ENCODE results near the gene TRIM31.
A peak's percentile ranks its signal among the peaks of the same experiment; 100 is the strongest.

DNA sequence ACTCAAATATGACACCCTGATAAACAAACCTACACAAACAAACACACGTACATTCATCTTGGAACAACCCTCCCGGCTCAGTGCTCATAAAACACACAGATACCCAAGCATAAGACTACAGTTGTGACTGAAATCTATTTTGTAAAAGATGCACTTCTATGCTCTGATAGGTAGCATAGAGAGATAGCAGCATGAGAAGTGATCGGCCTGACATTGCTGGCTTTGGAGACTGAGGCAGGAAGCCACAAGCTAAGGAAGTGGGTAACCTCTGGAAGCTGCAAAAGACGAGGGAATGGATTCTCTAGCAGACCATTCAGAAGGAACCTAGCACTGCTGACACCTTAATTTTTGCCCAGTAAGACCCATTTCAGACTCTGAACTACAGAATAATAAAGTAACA lies 35.7 kb downstream of the TRIM31 start:
- TF ChIP-seq EZH2 (IDR thresholded peaks at IDR 0.05; ENCODE audit: borderline replicate concordance, low read depth, low read length, severe bottlenecking), result peak; percentile 8
- no peak for TF ChIP-seq POLR2A (IDR thresholded peaks at IDR 0.05; ENCODE audit: low read depth, low read length)
- no peak for TF ChIP-seq POLR2AphosphoS5 (IDR thresholded peaks at IDR 0.05; ENCODE audit: insufficient read depth, low read depth, low read length)
- TF ChIP-seq, protein P1, sequence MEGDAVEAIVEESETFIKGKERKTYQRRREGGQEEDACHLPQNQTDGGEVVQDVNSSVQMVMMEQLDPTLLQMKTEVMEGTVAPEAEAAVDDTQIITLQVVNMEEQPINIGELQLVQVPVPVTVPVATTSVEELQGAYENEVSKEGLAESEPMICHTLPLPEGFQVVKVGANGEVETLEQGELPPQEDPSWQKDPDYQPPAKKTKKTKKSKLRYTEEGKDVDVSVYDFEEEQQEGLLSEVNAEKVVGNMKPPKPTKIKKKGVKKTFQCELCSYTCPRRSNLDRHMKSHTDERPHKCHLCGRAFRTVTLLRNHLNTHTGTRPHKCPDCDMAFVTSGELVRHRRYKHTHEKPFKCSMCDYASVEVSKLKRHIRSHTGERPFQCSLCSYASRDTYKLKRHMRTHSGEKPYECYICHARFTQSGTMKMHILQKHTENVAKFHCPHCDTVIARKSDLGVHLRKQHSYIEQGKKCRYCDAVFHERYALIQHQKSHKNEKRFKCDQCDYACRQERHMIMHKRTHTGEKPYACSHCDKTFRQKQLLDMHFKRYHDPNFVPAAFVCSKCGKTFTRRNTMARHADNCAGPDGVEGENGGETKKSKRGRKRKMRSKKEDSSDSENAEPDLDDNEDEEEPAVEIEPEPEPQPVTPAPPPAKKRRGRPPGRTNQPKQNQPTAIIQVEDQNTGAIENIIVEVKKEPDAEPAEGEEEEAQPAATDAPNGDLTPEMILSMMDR (IDR thresholded peaks at IDR 0.05; ENCODE audit: extremely low read depth in 1 of 2, insufficient read depth in 1 of 2, low read depth in 1 of 2, low read length in 2 of 2), result no peak
- TF ChIP-seq, protein P2, sequence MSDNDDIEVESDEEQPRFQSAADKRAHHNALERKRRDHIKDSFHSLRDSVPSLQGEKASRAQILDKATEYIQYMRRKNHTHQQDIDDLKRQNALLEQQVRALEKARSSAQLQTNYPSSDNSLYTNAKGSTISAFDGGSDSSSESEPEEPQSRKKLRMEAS (IDR thresholded peaks at IDR 0.05; ENCODE audit: insufficient read depth, insufficient read length), result no peak
- no peak for TF ChIP-seq FOS (IDR thresholded peaks at IDR 0.05; ENCODE audit: borderline replicate concordance, insufficient read depth, low read length)
- TF ChIP-seq JUN (IDR thresholded peaks at IDR 0.05; ENCODE audit: borderline replicate concordance, insufficient read depth, insufficient read length, low read depth), result no peak
- TF ChIP-seq GATA2 (IDR thresholded peaks at IDR 0.05; ENCODE audit: insufficient read depth, insufficient read length, low read depth, low read length), result no peak
- no peak for TF ChIP-seq MYC (IDR thresholded peaks at IDR 0.05; ENCODE audit: low read depth, low read length)

Data from endothelial cell of umbilical vein (primary cell).